ENCODE results near the gene LAMTOR2.

Gene LAMTOR2

DNA sequence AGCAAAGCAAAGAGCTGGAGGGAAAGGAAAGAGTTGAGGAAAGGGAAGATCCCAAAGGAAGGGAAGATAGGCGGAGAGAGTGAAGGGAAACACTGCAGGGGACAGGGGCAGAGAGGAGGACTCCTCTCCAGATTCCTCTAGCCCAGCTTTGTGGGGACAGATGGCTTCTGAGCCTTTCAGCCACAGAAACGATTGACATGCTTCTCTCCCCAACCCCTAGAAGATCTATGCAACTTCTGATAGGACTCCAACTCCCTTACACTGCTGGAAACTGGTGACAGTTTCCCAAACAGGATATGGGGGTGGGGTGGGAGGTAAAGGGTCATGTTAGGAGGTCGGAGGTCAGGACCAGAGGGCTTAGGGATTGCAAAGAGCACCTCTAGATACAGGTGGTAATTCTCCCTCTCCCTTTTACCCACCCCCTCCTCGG, 21.2 kb downstream of the LAMTOR2 start:
- FAIRE-seq (no peak), DNase-seq (ENCODE audit: low spot score) (no peak)

DNA sequence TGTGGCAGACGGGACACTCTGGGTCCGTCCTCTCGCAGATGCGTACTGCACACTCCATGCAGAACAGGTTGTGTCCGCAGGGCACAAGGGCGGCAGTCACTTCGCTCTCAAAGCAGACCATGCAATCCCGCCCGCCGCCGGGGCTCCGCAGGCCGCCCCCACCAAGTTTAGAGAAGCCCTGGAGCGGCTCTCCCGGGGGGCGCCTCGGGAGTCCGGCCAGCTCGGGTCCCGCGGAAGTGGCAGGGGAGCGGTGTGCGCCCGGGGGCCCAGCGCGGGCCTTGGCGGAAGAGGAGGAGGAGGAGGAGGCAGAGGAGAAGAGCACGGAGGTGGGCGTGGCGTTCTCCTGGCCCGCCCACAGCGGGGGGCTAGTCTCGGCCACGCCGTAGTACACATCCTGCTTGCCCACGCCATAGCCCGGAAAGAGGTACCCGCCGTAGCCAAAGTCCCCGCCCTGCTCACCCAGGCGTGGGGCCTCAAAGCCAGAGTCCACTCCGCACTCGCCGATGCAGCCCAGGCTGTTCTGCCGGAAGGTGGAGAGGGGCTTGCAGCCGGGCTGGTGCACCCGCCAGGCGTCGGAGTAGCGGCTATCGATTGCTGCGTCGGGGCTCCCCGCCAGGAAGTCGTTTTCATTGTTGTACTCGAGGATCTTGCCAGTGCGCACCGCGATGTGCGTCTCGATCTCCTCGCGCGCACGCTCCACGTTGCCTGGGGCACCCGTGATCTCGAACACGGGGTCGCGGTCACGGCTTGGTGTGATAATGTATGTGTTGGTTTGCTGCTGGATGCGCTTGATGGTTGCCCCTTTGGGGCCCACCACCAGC, 22.2 kb downstream of the LAMTOR2 start:
- DNase-seq (ENCODE audit: low spot score) (no peak), FAIRE-seq (no peak)

DNA sequence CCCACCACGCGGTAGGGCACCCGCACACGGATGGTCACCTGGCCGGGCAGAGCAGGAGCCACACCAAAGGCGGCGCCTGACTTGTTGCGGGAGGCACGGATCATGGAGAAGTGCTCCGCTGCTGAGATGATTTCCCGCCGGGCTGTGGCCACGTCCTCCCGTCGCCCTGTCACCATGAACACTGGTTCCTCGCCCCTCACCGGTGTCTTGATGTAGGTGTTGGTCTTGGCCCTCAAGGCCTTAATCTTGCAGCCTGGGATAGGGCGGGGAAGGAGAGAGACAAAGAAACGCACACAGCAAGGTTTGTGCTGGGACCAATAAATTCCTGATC, 22.8 kb downstream of the LAMTOR2 start:
- no peak for DNase-seq (ENCODE audit: low spot score)
- no peak for FAIRE-seq

DNA sequence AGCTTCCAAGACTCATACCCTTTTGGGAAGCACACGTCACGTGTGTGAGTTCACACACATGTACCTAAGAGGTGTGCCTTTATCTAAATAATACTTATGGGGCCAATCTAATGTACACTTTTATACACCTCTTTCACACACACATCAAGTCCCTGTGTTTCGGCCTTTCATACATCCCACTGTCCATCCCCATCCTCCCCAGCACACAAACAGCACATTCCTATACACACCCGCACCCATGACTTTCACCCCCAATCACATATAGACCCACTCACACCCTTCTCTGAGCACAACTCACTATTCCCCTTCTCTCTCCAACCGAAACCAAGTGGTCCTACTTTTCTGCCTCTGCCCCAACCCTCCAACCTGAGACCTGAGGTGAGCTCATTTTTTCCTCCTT, 24.1 kb downstream of the LAMTOR2 start:
- no peak for DNase-seq (ENCODE audit: low spot score)
- no peak for FAIRE-seq

DNA sequence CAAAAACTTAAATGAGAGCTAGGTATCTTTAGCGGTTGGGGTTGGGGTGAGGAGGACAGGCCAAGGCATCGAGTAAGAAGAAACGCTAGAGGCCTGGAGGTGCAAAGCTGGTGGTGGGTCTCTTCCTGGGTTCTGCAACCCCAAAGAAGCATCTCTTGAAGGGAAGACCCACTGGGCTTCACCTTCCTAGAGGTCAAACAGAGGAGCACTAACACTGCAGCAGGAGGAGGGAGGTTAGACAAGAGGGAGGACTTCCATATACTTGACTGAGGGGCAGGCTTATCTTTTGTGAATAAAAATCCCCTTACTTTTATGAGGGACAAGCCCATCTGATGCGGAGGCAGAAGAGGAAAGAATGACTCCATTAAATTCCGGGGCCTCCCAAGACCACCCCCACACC, 25.2 kb downstream of the LAMTOR2 start:
- DNase-seq (ENCODE audit: low spot score) (no peak), FAIRE-seq (no peak)

DNA sequence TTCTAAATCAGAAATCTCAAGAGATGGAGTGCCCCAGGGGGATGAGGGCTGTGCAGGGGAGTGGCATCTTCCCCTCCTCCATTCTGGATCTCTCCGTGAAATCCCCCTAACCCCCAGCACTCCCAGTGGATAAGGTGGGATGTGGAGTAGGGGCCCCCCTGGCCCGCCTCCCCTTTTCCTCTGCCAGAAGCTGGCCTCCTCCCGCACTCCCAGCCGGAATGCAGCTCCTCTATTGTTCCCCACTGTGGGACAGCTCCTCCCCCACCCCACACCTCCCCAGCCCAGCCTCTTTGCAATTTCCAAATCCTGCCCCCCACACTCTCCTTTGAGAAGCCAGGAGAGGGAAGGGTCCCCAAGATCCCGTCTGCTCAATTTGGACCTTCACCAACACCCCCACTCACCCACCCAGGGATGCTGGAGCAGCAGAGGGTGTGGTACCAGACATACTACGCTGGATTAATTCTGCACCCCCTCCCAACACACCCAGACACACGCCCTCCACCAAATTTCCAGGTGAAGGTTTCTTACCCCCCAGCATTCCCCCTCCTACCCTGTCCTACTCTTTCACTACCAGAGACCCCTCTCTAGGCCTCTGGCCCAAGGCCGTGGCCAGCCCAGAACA, 25.8 kb downstream of the LAMTOR2 start:
- FAIRE-seq = no peak
- DNase-seq (ENCODE audit: low spot score) = no peak

DNA sequence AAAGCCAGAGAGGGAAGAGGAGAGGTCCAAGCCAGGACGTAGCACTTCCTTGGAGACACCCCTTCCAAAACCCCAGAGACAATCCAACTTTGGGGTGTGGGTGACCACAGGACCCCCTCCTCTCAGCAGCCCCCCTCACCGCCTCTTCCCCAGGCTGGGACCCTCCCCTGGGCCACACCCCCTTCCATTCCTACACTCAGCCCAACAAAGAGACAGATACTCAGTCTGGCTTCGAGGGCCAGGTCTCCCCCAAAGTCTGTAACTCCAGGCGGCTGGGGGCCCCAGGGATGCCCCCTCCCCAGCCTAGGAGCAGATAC, 26.2 kb downstream of the LAMTOR2 start:
- DNase-seq (ENCODE audit: low spot score) (no peak), FAIRE-seq (no peak)

DNA sequence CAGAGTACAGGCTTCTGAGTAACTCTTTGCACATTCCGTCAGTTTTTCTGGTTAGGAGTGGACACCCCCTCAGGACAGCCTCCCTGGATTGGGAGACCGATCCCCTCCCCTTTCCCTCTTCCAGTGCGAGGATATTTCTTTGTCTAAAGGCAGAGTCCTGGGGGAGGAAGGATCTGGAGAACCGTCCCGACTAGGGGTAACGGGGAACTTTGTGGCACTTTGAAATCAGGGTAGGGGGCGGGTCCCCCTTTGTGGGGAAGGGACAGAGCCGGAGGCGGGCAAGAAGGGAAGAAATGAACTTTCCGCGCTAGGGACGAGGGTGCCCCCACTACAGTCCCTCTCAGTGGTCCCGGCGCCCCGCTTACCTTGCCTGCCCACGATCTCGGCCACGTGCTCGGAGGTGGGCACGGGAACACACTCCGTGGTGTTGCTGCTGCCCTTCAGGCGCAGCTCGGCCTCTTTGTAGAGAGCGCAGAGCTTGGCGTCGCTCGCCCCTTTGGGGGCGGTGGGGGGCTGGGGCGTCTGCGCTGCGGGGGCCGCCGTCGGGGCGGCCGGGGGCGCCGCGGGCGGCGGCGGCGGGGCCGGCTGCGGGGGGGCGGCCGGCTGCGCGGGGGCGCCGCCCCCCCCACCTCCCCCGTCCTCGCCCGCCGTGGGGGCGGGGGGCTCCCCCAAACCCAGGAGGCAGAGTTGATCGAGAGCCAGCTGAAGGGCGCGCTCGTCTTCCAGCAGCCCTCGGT, 26.8 kb downstream of the LAMTOR2 start:
- no peak for FAIRE-seq
- no peak for DNase-seq (ENCODE audit: low spot score)

DNA sequence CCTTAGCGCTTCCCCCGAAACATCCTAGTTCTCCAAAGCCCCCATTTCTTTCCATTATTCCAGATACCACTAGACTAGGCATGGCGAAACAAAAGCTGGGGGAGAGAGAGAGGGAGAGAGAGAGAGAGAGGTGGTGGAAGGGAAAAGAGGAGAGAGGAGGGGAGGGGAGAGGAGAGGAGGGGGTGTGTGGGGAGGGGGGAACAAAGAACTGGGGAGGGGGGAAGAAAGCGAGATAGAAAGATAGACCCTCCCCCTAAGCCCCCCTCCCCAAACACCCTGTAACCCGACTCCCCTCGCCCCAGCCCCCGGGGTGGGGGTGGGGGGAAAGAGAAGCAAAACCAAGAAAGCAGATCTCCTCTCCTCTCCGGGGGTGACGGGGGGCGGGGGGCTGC, 27.3 kb downstream of the LAMTOR2 start:
- no peak for FAIRE-seq
- no peak for DNase-seq (ENCODE audit: low spot score)

DNA sequence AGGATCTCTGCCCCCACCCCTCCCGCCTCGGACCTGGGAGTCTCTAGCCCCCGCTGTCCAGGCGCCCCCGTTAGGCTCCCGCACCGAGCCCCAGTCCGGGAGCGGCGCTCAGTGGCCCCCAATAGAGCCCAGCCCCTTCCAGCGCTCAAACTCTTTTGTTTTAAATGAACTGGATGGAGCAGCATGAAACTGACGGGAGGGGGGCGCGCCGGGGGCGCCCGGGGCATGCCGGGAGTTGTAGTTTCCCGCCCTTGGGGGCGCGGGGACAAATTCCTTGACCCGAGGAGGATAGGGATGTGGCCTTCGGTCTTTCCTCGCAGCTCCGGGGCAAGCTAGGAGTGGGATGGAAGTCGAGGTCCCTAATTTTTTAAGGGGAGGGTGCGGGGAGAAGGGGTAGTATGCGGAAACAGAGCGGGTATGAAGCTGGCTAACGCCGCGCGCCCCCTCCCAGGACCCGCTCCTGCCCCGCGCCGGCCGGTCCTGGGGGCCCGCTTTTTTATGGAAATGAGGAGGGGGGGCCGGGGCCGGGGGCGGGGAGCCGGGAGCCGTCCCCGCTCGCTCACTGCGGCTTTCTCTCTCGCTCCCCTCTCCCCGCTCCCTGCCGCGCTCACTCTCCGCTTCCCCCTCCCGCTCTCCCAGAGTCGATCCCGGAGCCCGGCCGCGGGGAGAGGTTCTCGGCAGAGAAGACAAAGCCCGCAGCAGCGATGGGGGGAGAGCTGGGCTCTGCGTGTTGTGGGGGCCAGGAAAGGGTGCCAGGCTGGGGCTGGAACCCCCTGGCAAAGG, 27.9 kb downstream of the LAMTOR2 start, which contains the start of gene MEX3A:
Gene MEX3A (minus strand): TSS at position 157 of the 783 bp plus-strand sequence. CDS start 467 bp downstream, outside the sequence.
- DNase-seq (ENCODE audit: low spot score) (peak; percentile 26), FAIRE-seq (no peak)

DNA sequence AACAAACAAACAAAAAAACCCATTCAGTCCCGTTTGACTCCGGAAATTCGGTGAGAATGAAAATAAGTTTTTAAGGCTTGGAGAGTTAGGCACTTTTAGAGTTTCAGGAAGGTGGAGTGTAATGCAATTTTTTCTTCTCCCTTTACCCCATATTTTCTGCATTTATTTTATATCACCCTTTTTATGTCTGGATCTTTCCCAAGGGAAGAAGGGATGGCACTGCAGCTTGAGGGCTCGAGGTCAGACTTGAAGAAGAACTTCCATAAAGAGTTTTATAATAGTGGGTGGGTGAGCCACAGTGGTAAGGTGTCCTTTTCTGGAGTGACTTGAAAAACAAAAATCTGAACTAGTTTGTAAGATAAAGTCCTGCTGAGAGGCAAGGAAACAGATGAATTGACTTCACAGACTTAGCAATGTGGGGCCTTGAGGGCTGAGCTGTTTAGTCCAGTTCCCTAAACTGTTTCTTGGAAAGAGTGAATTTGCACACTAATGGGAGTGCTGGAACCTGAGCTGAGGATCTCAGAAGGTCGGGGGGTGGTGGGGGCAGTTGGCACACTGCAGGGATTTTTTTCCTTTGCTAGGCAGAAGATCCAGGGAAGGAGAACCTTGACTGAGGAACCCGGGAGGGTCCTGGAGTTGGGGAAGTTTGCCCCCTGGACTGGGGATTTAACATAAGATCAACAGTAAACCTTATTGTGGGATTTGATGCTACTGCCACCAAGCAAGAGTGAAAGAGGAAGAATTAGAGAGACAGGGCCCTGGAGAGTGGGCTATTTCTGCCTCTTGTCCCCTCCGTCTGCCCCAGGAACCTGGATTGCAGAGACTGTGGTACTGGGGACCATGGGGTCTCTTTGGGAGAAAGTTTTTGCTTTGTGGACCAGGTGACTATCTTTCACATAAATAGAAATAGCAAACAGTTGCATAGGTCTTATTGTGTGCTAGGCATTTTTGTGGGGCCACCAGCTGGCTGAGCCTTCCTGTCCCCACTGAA, 29.5 kb downstream of the LAMTOR2 start:
- no peak for FAIRE-seq

DNA sequence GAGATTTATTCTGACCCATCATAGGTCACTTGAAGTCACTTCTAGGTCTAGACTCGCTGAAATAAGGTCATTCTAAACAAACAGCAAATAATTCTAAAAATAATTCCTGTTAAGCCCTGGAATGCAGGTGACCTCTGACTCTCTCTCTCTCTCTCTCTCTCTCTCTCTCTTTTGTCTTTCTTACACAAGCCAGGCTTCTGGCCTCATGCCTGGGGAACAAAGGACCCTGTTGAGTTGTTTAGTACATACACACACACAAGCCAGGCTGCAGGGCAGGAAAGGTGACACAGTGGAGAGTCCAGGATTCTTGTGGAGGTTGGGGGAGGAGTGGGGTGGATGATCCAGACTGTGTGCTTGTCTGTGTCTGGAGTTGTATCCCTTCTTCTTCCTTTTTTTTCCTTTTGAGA, 31.7 kb downstream of the LAMTOR2 start:
- FAIRE-seq = no peak
- DNase-seq (ENCODE audit: low spot score) = no peak

More for the DNA sequence above, 29.5 kb downstream of the LAMTOR2 start:
- no peak for DNase-seq (ENCODE audit: low spot score)

DNA sequence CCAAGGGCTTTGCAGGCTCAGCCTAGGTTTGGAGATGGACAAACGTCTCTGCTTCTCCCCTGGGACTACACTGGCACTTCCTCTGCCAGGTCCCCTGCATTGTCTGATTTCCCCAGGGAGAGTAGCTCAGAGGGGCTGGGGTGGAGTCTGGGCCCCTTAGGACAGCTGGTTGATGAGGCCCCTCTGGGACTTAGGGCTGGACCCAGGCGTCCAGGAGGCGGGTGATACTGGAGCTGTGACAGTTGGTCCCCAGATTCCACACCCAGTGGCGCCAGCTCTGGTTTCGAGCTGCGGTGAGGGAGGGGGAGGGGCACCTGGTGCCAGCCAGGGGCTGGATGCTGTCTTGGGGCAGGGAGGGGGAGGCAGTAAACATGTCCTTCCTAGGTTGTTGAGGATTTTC, 35.1 kb downstream of the LAMTOR2 start:
- FAIRE-seq = no peak
- no peak for DNase-seq (ENCODE audit: low spot score)

DNA sequence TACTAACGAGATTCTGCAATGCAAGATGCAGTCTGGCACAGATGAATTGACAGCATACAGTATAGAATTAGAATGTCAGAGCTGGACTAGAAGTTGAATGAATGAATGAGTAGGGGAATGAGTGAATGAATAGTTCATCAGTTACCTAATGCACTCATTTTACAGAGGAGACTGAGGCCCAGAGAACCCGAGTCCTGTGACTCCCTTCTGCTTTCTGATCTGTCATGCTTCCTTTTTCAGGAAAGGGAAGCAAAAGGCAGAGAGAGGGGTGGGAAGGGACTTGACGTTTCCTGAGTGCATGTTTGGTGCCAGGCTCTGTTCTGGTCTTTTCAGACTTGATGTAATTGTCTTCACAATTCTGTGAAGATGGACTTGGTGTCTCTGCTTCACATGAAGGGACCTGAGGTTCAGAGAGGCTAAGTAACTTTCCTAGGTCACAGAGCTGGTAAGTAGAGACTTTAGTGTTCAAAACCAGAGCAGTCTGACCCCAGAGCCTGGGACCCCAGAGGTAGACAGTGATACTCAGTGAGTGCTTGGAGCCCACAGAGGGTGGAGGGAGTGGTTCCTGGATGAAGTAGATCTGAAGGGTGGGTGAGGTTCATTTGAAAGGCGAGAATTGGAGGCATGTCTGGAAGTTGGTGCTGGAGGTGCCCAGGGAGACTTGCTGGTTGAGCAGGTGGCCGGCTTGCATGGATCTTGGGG, 35.7 kb downstream of the LAMTOR2 start:
- FAIRE-seq (no peak), DNase-seq (ENCODE audit: low spot score) (no peak)

DNA sequence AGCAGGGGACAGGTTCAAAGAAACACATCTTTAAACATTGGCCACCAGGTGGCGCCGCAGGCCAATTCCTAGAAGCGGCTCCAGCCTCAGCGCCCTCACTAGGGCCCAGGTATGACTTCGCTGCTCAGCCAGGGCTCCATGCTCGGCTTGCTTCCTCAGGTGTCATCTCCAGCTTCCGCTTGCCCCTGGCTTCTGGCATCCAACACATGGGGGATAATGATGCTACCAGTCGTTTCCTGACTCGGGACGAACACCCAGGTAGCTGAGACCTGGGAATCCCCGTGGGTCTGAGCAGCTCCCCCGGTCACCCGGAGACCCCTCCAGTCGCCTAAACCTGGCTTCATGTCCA, 36.2 kb downstream of the LAMTOR2 start:
- FAIRE-seq = no peak

DNA sequence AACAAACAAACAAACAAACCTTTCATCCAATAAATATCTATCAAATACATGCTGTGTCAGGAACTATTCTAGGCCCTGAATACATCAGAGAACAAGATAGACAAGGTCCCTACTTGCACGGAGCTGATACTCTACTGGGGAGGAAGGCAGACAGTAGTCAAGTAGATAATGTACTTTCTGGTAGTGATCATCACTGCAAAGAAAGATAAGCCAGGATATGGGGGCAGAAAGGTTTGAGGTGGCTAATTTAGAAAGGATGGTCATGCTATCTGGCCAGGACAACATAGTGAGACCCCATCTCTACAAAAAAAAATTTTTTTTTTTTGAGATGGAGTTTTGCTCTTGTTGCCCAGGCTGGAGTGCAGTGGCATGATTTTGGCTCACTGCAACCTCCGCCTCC, 37.0 kb downstream of the LAMTOR2 start:
- DNase-seq (ENCODE audit: low spot score) (no peak), FAIRE-seq (no peak)

More for the DNA sequence above, 36.2 kb downstream of the LAMTOR2 start:
- DNase-seq (ENCODE audit: low spot score) = peak; percentile 70

DNA sequence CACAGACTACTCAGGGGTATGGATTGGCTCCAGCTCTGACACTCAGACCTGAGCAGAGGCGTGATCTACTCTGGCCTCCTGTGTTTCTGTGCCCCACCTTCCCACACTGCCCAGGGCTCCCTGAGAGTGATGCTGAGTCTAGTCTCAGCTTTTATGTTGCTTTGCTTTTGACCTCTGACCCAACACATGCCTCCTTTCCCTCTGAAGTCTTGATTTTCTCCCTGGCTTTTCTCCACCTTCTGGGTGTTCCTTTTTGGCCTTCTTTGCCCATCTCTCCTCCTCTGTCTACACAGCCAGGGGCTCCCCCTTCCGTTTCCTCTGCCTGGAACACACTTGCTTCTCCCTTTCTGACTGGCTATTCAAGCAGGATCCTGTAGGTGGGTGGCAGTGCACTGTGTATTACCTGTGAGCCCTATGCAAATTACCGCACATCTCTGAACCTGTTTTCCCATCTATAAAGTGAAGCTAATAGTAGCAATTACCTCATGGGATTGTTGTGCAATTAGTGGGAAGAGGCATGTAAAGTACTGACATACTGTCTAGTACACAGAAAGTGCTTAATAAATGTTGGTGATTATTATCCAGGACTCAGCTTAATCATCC, 41.4 kb downstream of the LAMTOR2 start:
- no peak for FAIRE-seq
- no peak for DNase-seq (ENCODE audit: low spot score)

DNA sequence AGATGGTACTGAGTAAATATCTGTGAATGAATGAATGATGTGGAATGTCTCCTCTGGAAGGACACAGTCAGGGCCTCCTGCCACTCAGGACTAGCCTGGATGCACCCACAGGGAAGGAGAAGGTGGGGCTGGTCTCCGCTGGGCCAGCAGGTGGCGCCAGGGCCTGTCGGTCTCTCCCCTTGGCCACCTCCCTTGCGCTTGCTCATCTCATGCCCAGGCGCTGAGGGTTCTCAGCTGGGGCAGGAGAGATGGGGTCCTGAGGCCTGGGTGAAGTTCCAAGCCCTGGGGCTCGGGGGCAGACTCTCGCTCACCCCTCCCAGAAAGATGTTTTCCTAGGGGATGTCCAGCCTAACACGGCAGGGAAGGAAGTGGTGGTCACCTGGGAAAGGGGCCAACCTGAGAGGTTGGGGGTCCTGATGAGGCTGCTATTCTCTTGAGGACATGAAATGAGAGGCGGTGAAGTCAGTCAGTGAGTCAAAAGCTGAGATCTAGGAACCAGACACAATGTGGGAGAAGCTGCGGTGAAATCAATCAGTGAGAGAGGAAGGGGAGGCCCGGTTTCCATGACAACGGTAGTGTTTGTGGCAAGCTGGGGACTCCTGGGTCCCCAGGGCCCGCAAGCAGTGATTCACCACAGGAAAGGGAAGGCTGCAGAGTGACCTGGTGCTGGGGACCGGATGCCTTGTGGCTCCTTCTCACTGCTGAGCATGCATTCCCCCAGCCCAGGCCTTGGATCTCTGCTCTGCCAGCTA, 42.2 kb downstream of the LAMTOR2 start:
- DNase-seq (ENCODE audit: low spot score) (peak; percentile 77), FAIRE-seq (no peak)
